Measurements from ENCODE around the gene OXA1L.
A peak's percentile ranks its signal among the peaks of the same experiment; 100 is the strongest.
"Not testable (repeated sequence)": the region's sequence is repeated elsewhere in the genome, so short reads cannot be mapped to it uniquely, and the experiment has no call there.

Gene OXA1L

DNA sequence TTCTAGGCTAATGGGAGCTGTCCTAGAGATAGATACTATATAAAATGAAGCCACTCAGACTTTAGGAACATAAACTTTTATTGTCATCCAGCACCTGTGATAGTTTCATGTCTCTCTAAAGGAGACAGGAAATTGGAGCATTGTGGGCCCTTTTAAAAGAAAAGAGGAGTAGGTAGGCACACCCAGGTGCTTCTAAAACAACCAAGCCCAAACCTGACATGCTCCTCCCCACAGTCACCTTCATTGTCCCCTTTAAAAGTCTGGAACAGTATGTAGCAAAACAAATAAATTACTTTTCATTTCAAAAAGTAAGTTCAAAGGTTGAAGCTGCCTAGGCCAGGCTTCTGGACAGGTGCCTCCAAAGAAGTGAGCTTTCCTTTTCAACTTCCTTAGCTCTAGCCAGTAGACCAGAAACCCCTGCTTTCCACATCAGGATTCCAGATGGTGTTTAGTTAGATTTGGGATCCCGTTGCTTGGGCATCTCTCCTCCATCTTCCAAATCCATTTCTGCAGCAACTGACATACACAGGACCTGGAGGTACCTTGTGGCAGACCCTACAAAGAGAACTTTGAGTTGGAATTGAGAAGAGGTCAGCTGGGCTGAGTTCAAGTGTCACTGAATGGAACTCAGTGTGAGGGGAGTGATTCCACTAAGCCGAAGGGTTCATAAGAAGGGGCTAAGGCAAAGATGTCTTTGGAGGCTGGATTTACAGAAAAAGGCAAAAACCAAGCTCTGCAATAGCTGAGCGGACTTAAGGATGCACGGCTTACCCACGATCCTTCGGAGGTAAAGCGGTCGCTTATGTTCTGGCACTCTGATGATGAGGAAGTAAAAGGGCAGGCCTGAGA lies 6.9 kb downstream of the OXA1L start:
- Histone ChIP-seq H3K9ac (ENCODE audit: insufficient read length) (no peak overlapping the region), H3K36me3 (ENCODE audit: insufficient read depth, low read length) (peaks cover 49% of the 10 kb centered on the region), H3K4me3 (no peak overlapping the region), H3K27ac (no peak overlapping the region), H3K9me3 (ENCODE audit: low read depth, low read length) (no peaks in the 10 kb centered on the region)
- no peak for DNase-seq (ENCODE audit: low read depth, low spot score)
- TF ChIP-seq FOXP2 (optimal IDR thresholded peaks at IDR 0.05; ENCODE audit: control extremely low read depth, extremely low read length, insufficient read depth) (no peak), EZH2 (IDR thresholded peaks at IDR 0.05) (no peak), POLR2AphosphoS5 (IDR thresholded peaks at IDR 0.05; ENCODE audit: borderline replicate concordance, low read depth, low read length) (0 out of 2 replicates have a peak, but pooled peaks have one; percentile 1)

DNA sequence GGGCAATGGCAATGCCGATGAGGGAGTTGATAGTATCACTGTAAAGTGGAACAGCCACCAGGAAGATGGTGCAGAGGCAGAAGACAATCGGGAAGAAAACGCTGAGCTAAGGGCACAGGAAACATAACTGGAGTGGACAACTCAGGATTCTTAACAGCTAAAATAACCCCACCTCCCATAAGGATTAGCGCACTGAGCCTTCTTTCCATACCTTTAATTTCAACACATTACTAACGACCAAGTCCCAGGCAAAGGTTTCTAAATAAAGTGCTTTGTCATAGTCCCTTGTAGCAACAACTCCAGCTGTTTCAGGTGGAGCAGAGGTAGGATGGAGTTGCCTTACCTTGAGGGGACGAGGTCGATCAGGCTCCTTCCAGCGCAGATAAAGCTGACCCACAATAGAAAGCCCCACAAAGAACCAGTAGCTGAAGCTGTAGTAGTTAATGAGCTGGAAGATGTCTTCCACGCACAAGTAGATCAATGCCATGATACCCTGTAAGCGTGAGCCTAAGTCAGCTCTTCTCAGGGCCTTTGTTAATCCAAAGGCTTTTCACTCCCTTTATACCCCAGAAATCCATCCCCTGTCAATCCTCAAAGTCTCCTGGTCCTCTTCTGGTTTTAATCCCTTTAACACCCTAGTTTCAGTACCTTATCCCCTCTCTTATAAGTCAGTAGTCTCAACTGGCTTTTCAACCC lies 7.7 kb downstream of the OXA1L start:
- no peak for DNase-seq (ENCODE audit: low read depth, low spot score)
- TF ChIP-seq FOXP2 (optimal IDR thresholded peaks at IDR 0.05; ENCODE audit: control extremely low read depth, extremely low read length, insufficient read depth) (no peak), POLR2AphosphoS5 (IDR thresholded peaks at IDR 0.05; ENCODE audit: borderline replicate concordance, low read depth, low read length) (0 out of 2 replicates have a peak, but pooled peaks have one; percentile 5), EZH2 (IDR thresholded peaks at IDR 0.05) (no peak)

DNA sequence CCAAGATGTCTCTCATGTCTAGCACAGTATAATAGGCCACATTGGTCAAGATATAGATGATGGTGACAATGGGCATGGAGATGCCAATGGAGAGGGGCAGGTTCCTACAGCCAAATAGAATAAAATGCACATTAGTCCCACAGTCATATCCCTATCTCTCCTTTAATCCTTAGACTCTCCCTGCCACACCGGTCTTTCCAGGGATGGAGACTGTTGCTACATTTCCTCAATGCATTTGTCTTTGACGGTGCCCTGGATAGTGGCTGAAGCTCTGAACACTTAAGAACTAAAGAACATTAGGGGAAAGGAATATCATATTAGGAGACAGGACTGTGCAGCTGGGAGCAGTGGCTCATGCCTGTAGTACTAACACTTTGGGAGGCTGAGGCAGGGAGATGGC lies 9.7 kb downstream of the OXA1L start:
- no peaks in the 10 kb centered on the region for H3K9me3 ChIP-seq (ENCODE audit: low read depth, low read length)
- TF ChIP-seq FOXP2 (optimal IDR thresholded peaks at IDR 0.05; ENCODE audit: control extremely low read depth, extremely low read length, insufficient read depth) (no peak), EZH2 (IDR thresholded peaks at IDR 0.05) (no peak), POLR2AphosphoS5 (IDR thresholded peaks at IDR 0.05; ENCODE audit: borderline replicate concordance, low read depth, low read length) (no peak)
- H3K27ac ChIP-seq: no peak overlapping the region
- H3K4me3 ChIP-seq: no peak overlapping the region
- H3K36me3 ChIP-seq (ENCODE audit: insufficient read depth, low read length): peaks cover 25% of the 10 kb centered on the region
- H3K9ac ChIP-seq (ENCODE audit: insufficient read length): no peak overlapping the region
- no peak for DNase-seq (ENCODE audit: low read depth, low spot score)

More for the DNA sequence above, 7.7 kb downstream of the OXA1L start:
- H3K4me3 ChIP-seq: no peak overlapping the region
- peak overlapping the region; percentile 37; the same call in 1 of the 2 replicates for H3K27ac ChIP-seq
- peaks cover 45% of the 10 kb centered on the region for H3K36me3 ChIP-seq (ENCODE audit: insufficient read depth, low read length)
- no peak overlapping the region for H3K9ac ChIP-seq (ENCODE audit: insufficient read length)
- H3K9me3 ChIP-seq (ENCODE audit: low read depth, low read length): no peaks in the 10 kb centered on the region

DNA sequence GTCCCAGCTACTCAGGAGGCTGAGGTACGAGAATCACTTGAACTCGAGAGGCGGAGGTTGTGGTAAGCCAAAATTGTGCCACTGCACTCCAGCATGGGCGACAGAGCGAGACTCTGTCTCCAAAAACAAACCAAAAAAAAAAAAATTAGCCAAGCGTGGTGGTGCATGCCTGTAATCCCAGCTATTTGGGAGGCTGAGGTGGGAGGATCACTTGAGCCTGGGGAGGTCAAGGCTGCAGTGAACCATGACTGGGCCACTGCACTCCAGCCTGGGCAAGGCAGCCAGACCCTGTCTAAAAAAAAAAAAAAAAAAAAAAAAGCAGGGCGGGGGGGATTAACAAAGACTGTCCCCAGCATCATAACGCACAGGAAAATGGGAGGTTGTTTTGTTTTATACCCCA lies 10.4 kb downstream of the OXA1L start:
- not testable (repeated sequence) for DNase-seq (ENCODE audit: low read depth, low spot score); H3K9me3 ChIP-seq (ENCODE audit: low read depth, low read length); H3K4me3 ChIP-seq; H3K9ac ChIP-seq (ENCODE audit: insufficient read length); H3K27ac ChIP-seq
- H3K36me3 ChIP-seq (ENCODE audit: insufficient read depth, low read length): peaks cover 19% of the 10 kb centered on the region

DNA sequence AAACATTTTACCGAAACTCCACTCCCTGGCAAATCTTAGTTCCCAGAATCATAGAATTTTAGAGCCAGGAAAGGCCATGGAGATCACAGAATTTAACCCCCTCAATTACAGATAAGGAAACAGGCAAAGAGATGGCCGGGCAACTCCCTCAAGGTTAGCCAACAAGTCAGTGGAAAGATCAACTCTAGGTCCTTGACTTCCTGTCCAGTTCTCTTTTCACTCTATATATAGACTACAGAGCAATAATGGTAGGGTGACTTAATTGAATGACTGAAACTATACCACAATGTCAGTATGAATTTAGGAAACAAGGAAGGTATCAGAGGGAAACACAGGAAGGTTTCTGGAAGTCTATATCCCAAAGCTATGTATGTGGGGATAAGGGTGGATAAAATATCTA lies 11.6 kb downstream of the OXA1L start:
- TF ChIP-seq POLR2AphosphoS5 (IDR thresholded peaks at IDR 0.05; ENCODE audit: borderline replicate concordance, low read depth, low read length): no peak
- no peak for TF ChIP-seq FOXP2 (optimal IDR thresholded peaks at IDR 0.05; ENCODE audit: control extremely low read depth, extremely low read length, insufficient read depth)
- no peak for TF ChIP-seq EZH2 (IDR thresholded peaks at IDR 0.05)
- DNase-seq (ENCODE audit: low read depth, low spot score): no peak
- no peak overlapping the region for H3K27ac ChIP-seq

DNA sequence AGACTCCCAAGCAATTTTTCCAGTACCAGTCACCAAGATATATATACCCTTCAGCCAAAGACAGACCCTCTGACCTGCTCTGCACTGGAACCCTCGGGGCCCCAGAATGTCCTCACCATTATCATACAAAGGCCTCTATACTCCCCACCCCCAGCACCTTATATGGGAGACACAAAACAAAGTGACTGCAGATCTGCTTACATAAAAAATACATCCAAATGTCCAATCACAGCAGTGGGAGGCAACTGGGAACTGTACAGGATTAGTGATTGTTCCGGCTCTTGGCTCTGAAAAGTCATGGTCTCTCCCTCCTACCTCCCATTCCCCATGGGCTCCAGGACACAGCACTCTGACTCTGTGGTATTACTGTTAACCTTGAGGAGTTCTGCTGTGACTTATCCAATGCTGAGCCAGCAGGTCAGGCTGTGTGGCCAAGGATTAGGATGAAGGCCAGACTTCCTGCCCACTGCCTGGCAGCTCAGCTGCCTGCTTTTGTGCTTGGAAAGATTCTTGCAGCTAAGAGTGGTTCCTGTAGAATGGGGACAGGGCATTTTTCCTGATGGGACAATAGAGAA lies 13.7 kb downstream of the OXA1L start:
- no peak for DNase-seq (ENCODE audit: low read depth, low spot score)
- TF ChIP-seq POLR2AphosphoS5 (IDR thresholded peaks at IDR 0.05; ENCODE audit: borderline replicate concordance, low read depth, low read length) (no peak), FOXP2 (optimal IDR thresholded peaks at IDR 0.05; ENCODE audit: control extremely low read depth, extremely low read length, insufficient read depth) (no peak), EZH2 (IDR thresholded peaks at IDR 0.05) (no peak)
- Histone ChIP-seq H3K9me3 (ENCODE audit: low read depth, low read length) (no peaks in the 10 kb centered on the region), H3K9ac (ENCODE audit: insufficient read length) (no peak overlapping the region), H3K36me3 (ENCODE audit: insufficient read depth, low read length) (no peaks in the 10 kb centered on the region), H3K27ac (no peak overlapping the region), H3K4me3 (no peak overlapping the region)

More for the DNA sequence above, 11.6 kb downstream of the OXA1L start:
- no peaks in the 10 kb centered on the region for H3K9me3 ChIP-seq (ENCODE audit: low read depth, low read length)
- H3K9ac ChIP-seq (ENCODE audit: insufficient read length): no peak overlapping the region
- peaks cover 12% of the 10 kb centered on the region for H3K36me3 ChIP-seq (ENCODE audit: insufficient read depth, low read length)
- no peak overlapping the region for H3K4me3 ChIP-seq

DNA sequence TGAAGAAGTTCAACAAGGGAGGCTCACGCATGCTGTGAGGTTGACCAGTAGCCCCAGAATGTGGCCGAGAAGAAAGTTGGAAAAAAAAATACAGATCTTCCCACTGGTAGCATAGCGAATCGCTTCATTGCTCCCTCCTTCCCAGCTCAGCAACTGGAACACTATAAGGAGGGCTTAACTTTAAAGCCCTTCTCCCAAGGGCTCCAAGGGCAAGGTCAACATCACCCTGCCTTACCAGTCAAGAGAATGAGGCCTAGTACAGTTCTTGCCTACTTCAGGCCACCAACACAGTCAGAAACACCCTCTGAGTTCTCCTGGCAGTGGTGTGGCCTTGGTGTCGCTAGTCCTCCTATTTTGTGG lies 14.4 kb downstream of the OXA1L start:
- Histone ChIP-seq H3K27ac (no peak overlapping the region), H3K4me3 (no peak overlapping the region), H3K9ac (ENCODE audit: insufficient read length) (no peak overlapping the region), H3K9me3 (ENCODE audit: low read depth, low read length) (no peaks in the 10 kb centered on the region), H3K36me3 (ENCODE audit: insufficient read depth, low read length) (no peaks in the 10 kb centered on the region)
- TF ChIP-seq EZH2 (IDR thresholded peaks at IDR 0.05) (no peak), POLR2AphosphoS5 (IDR thresholded peaks at IDR 0.05; ENCODE audit: borderline replicate concordance, low read depth, low read length) (no peak), FOXP2 (optimal IDR thresholded peaks at IDR 0.05; ENCODE audit: control extremely low read depth, extremely low read length, insufficient read depth) (no peak)
- no peak for DNase-seq (ENCODE audit: low read depth, low spot score)

DNA sequence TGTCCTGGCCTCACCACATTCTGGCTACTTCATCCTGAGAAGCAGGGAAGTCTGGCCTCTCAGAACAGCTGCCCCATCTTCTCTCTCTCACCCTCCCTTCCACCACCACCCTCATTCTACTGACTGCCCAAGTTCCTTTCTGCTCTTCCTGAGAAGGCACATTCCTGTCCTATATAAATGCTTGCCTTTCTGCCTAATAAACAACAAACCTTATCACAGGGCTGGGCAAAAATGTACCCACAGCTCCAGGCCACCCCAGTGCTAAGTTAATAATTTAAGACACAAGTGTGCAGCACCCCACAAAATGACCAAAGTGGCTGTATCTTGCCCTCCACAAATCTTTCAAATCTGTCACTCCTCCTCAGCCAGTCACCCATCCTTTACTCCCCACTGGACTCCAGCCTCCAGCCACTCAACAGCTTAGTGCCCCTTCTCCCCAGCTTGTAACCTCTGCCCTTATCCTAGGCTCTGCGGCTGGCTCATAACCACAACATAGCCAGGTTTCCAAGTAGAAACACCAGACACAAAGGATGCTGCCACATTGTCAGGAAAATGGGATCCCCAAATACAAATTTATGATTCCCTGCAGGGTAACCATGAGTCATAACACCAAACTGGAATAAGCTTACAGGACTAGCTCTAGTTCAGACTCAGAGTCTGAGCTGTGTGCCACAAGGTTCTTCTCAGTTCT lies 15.0 kb downstream of the OXA1L start:
- Histone ChIP-seq H3K27ac (no peak overlapping the region), H3K9me3 (ENCODE audit: low read depth, low read length) (no peaks in the 10 kb centered on the region), H3K9ac (ENCODE audit: insufficient read length) (no peak overlapping the region), H3K36me3 (ENCODE audit: insufficient read depth, low read length) (no peaks in the 10 kb centered on the region), H3K4me3 (no peak overlapping the region)
- TF ChIP-seq POLR2AphosphoS5 (IDR thresholded peaks at IDR 0.05; ENCODE audit: borderline replicate concordance, low read depth, low read length) (no peak), FOXP2 (optimal IDR thresholded peaks at IDR 0.05; ENCODE audit: control extremely low read depth, extremely low read length, insufficient read depth) (no peak), EZH2 (IDR thresholded peaks at IDR 0.05) (no peak)
- DNase-seq (ENCODE audit: low read depth, low spot score): no peak

Measured in SK-N-MC (cell line).